ENCODE measurements around the gene PTPRN2. TPM values are rescaled to one million over a fixed set of nuclear protein-coding genes. Genes with fewer than 3 reads are reported as not detected.

Gene PTPRN2
- total RNA-seq, 2 experiments from 2014 or later = 0.70 TPM; not detected in 1

DNA sequence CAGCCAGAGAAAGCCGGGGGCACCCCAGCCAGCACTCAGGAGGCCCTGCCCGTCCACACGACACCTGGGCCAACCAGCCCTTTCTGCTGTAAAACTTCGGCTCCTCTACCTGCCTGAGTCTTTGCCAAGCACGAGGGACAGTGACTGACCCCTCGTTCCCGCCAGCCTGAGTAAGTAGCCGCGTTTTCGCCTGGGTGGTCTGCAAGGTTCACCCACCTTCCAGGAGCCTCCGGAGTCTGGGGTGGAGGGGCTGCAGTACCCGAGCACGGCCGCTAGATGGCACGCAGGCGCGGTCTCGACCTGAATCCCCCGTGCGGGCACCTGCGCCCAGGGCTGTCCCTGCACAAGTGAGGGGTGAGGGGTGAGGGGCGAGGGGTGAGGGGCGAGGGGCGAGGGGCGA is 192.7 kb downstream of the PTPRN2 start:
- no peaks in the 10 kb centered on the region for H3K4me1 ChIP-seq (ENCODE audit: insufficient read depth, low read length, poor library complexity, severe bottlenecking)
- H4K20me1 ChIP-seq (ENCODE audit: insufficient read depth, low read length) = no peaks in the 10 kb centered on the region
- no peaks in the 10 kb centered on the region for H3K79me2 ChIP-seq (ENCODE audit: insufficient read depth, low read depth, low read length)
- no peak for TF ChIP-seq EZH2phosphoT487 (IDR thresholded peaks at IDR 0.05; ENCODE audit: borderline replicate concordance, low read depth, low read length)
- TF ChIP-seq, protein P1, sequence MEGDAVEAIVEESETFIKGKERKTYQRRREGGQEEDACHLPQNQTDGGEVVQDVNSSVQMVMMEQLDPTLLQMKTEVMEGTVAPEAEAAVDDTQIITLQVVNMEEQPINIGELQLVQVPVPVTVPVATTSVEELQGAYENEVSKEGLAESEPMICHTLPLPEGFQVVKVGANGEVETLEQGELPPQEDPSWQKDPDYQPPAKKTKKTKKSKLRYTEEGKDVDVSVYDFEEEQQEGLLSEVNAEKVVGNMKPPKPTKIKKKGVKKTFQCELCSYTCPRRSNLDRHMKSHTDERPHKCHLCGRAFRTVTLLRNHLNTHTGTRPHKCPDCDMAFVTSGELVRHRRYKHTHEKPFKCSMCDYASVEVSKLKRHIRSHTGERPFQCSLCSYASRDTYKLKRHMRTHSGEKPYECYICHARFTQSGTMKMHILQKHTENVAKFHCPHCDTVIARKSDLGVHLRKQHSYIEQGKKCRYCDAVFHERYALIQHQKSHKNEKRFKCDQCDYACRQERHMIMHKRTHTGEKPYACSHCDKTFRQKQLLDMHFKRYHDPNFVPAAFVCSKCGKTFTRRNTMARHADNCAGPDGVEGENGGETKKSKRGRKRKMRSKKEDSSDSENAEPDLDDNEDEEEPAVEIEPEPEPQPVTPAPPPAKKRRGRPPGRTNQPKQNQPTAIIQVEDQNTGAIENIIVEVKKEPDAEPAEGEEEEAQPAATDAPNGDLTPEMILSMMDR (conservative IDR thresholded peaks at IDR 0.05; ENCODE audit: low read length) = peak; percentile 49; the same call in 1 of the 2 replicates
- H3K36me3 ChIP-seq (ENCODE audit: insufficient read depth, low read length) = no peaks in the 10 kb centered on the region
- intact Hi-C loops (cut with micrococcal nuclease; ENCODE audit: unreplicated experiment) = no loop called here
- POLR2A ChIA-PET = no interaction called here
- H3K9me2 ChIP-seq (ENCODE audit: insufficient read depth, low read length) = no peaks in the 10 kb centered on the region
- no peak overlapping the region for H3K4me3 ChIP-seq (ENCODE audit: low read depth, low read length, poor library complexity, severe bottlenecking)
- peak; percentile 5 for DNase-seq (ENCODE audit: low spot score)
- CTCF ChIA-PET (ENCODE audit: unreplicated experiment) = no interaction called here
- no peak overlapping the region for H2AFZ ChIP-seq (ENCODE audit: low read length)
- BruUV-seq (replicated peaks) = no TSS peak
- no peak overlapping the region for H3K4me2 ChIP-seq (ENCODE audit: low read length)
- 0 out of 2 replicates have a peak, but pooled peaks cover 4% of the 10 kb centered on the region for H3K9me3 ChIP-seq (ENCODE audit: low read length)
- no peak overlapping the region for H3K27ac ChIP-seq (ENCODE audit: low read depth, low read length, poor library complexity, severe bottlenecking)

DNA sequence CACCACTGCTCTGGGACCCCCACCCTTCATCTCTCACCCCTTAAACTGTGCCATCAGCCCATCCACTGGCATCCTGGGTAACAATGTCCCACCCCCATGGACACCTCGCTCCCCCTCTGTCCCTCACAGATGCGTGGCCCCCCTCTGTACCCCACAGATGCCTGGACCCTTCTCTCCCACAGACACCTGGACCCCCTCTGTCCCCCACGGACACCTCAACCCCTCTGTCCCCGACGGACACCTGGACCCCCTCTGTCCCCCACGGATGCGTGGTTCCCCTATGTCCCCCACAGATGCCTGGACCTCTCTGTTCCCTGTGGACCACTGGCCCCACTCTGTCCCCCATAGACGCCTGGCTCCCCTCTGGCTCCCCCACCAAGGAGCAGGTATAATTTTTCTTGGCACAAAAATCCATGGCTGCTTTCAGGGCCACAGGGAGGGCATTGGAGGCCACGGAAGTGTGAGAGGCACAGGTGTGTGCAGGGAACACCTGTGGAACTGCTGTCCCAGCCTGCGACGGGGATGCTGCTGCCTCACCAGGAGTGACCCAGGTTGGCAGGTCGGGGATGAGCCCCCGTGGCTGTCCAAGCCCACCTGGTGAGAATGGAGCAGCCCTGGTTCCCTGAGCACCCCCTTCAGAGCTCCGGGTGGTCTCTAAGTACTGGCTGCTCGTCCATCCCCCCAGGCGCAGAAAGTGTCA is 193.5 kb downstream of the PTPRN2 start:
- DNase-seq (ENCODE audit: low spot score) = no peak
- TF ChIP-seq, protein P1 (conservative IDR thresholded peaks at IDR 0.05; ENCODE audit: low read length) = no peak
- no peak for TF ChIP-seq EZH2phosphoT487 (IDR thresholded peaks at IDR 0.05; ENCODE audit: borderline replicate concordance, low read depth, low read length)
- Histone ChIP-seq H3K27ac (ENCODE audit: low read depth, low read length, poor library complexity, severe bottlenecking) (no peak overlapping the region), H3K36me3 (ENCODE audit: insufficient read depth, low read length) (no peaks in the 10 kb centered on the region), H3K9me2 (ENCODE audit: insufficient read depth, low read length) (no peaks in the 10 kb centered on the region), H3K4me1 (ENCODE audit: insufficient read depth, low read length, poor library complexity, severe bottlenecking) (no peaks in the 10 kb centered on the region), H3K9me3 (ENCODE audit: low read length) (0 out of 2 replicates have a peak, but pooled peaks cover 4% of the 10 kb centered on the region), H3K4me2 (ENCODE audit: low read length) (no peak overlapping the region), H2AFZ (ENCODE audit: low read length) (no peak overlapping the region), H4K20me1 (ENCODE audit: insufficient read depth, low read length) (no peaks in the 10 kb centered on the region), H3K4me3 (ENCODE audit: low read depth, low read length, poor library complexity, severe bottlenecking) (no peak overlapping the region), H3K79me2 (ENCODE audit: insufficient read depth, low read depth, low read length) (no peaks in the 10 kb centered on the region)
- no TSS peak for BruUV-seq (replicated peaks)
- intact Hi-C loops (cut with micrococcal nuclease; ENCODE audit: unreplicated experiment) = no loop called here
- CTCF ChIA-PET (ENCODE audit: unreplicated experiment) = no interaction called here
- POLR2A ChIA-PET = no interaction called here

DNA sequence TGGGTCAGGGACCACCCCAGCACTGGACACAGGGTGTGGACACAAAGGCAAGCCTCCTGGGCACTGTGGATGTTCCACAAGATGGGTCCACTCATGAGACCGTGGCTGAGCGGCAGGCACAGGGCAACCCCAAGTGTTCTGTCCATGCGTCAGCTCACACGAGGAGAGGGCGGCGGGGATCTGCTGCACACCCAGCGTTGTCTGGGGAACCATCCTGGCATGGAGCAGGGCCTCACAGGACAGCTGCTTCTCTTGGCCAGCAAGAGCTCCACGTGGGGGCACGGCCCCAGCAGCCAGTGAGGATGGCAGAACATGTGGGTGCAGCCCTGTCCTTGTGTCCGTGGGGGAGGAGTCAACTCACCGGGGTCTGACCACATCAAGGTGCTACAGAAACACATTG is 195.4 kb downstream of the PTPRN2 start:
- intact Hi-C loops (cut with micrococcal nuclease; ENCODE audit: unreplicated experiment) = no loop called here
- H3K4me1 ChIP-seq (ENCODE audit: insufficient read depth, low read length, poor library complexity, severe bottlenecking) = no peaks in the 10 kb centered on the region
- no peaks in the 10 kb centered on the region for H3K79me2 ChIP-seq (ENCODE audit: insufficient read depth, low read depth, low read length)
- H3K9me3 ChIP-seq (ENCODE audit: low read length) = no peaks in the 10 kb centered on the region
- H2AFZ ChIP-seq (ENCODE audit: low read length) = no peak overlapping the region
- POLR2A ChIA-PET = no interaction called here
- BruUV-seq (replicated peaks) = no TSS peak
- CTCF ChIA-PET (ENCODE audit: unreplicated experiment) = no interaction called here
- no peak for TF ChIP-seq EZH2phosphoT487 (IDR thresholded peaks at IDR 0.05; ENCODE audit: borderline replicate concordance, low read depth, low read length)
- TF ChIP-seq, protein P1 (conservative IDR thresholded peaks at IDR 0.05; ENCODE audit: low read length) = no peak
- H3K4me3 ChIP-seq (ENCODE audit: low read depth, low read length, poor library complexity, severe bottlenecking) = no peak overlapping the region
- no peak for DNase-seq (ENCODE audit: low spot score)
- no peak overlapping the region for H3K27ac ChIP-seq (ENCODE audit: low read depth, low read length, poor library complexity, severe bottlenecking)
- H3K9me2 ChIP-seq (ENCODE audit: insufficient read depth, low read length) = no peaks in the 10 kb centered on the region
- no peaks in the 10 kb centered on the region for H3K36me3 ChIP-seq (ENCODE audit: insufficient read depth, low read length)
- H4K20me1 ChIP-seq (ENCODE audit: insufficient read depth, low read length) = no peaks in the 10 kb centered on the region
- H3K4me2 ChIP-seq (ENCODE audit: low read length) = no peak overlapping the region

Measured in OCI-LY7 (cell line).